Activated CD4-positive, alpha-beta memory T cell treated with anti-CD3 and anti-CD28 coated beads, Interleukin-2, amount 10 ng/mL, durations not matched to agents 7 days and 5 days (primary cell): ENCODE measurements around the gene PLIN1. TPM values are rescaled to one million over a fixed set of nuclear protein-coding genes. Genes with fewer than 3 reads are reported as not detected.
"Not testable (repeated sequence)": the region's sequence is repeated elsewhere in the genome, so short reads cannot be mapped to it uniquely, and the experiment has no call there.

Experiments used
- CTCF ChIA-PET: fragments of 350-600 bp; sonication (Branson Sonifier 250); formaldehyde crosslinking; loops from one replicate; lab custom pipeline; 2021; ENCODE audit warnings: antibody characterized with exemption, inconsistent platforms; lab: Charles Lee
- POLR2A ChIA-PET: fragments of 350-600 bp; sonication (Branson Sonifier 250); formaldehyde crosslinking; loops from one replicate; lab custom pipeline; 2021; ENCODE audit warnings: antibody characterized with exemption; lab: Charles Lee
- DNase-seq: peaks from one replicate; pipeline ENCODE4 v3.0.0-alpha.2; 2020
- H3K27ac Mint-ChIP-seq: one replicate; pipeline ENCODE4 v1.8.0; 2021; ENCODE audit warnings: mild to moderate bottlenecking, mixed read lengths
- H3K27me3 Mint-ChIP-seq: one replicate; pipeline ENCODE4 v1.8.0; 2021; ENCODE audit warnings: mixed read lengths
- H3K36me3 Mint-ChIP-seq: one replicate; pipeline ENCODE4 v1.8.0; 2021; ENCODE audit warnings: low read depth, mixed read lengths
- H3K4me1 Mint-ChIP-seq: one replicate; pipeline ENCODE4 v1.8.0; 2021; ENCODE audit warnings: mixed read lengths
- H3K4me3 Mint-ChIP-seq: one replicate; pipeline ENCODE4 v1.8.0; 2021; ENCODE audit warnings: mild to moderate bottlenecking, mixed read lengths
- H3K9me3 Mint-ChIP-seq: one replicate; pipeline ENCODE4 v1.8.0; 2021; ENCODE audit warnings: mixed read lengths
- total RNA-seq, 2 experiments: library from RNA; stranded (reverse); gene quantifications; one replicate each; pipeline ENCODE4 v1.2.3, GENCODE V29; 2021

PLIN1 gene, protein sequence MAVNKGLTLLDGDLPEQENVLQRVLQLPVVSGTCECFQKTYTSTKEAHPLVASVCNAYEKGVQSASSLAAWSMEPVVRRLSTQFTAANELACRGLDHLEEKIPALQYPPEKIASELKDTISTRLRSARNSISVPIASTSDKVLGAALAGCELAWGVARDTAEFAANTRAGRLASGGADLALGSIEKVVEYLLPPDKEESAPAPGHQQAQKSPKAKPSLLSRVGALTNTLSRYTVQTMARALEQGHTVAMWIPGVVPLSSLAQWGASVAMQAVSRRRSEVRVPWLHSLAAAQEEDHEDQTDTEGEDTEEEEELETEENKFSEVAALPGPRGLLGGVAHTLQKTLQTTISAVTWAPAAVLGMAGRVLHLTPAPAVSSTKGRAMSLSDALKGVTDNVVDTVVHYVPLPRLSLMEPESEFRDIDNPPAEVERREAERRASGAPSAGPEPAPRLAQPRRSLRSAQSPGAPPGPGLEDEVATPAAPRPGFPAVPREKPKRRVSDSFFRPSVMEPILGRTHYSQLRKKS
- under 1 TPM; 0.08 to 0.15 TPM for total RNA-seq

DNA sequence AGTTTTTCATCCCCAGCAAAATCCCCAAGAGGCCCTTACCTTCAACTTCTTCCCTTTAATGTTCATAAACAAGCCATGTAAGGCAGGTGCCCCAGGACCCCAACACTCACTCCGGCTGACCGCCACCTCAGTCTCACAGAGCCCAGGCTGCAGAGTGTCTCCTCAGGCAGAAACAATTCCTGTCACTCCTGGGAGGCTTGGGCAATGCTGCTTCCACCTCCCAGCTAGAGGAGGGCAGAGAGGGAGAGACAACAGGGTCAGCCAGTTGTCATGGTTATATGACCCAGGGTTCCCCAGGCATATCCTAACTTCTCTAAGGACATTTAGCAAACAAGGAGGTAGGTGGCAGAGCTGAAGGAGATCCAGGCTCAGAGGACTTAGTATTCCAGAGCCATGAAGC, at the start of gene PLIN1:
Gene PLIN1 (minus strand): TSS at position 156 of the 400 bp plus-strand sequence. CDS start 1,878 bp downstream, outside the sequence.
- Mint-ChIP-seq H3K36me3 (no peaks in the 10 kb centered on the region), H3K4me3 (no peak within 1 kb of the TSS), H3K27me3 (no peaks in the 10 kb centered on the region), H3K27ac (no peak within 1 kb of the TSS), H3K4me1 (no peaks in the 10 kb centered on the region), H3K9me3 (no peaks in the 10 kb centered on the region)
- ChIA-PET CTCF (no interaction called here), POLR2A (no interaction called here)
- no peak for DNase-seq

- no peak for DNase-seq
- H3K27ac Mint-ChIP-seq: no peak overlapping the region
- H3K27me3 Mint-ChIP-seq: peaks cover 13% of the 10 kb centered on the region
- ChIA-PET POLR2A (no interaction called here), CTCF (interaction anchor here (0.5 to 1.8 kb wide), 2 partner anchors 12 to 250 kb away, joined by 3 to 12 read pairs; no protein-coding TSS in a partner anchor)
- no peak overlapping the region for H3K4me3 Mint-ChIP-seq
- no peaks in the 10 kb centered on the region for H3K36me3 Mint-ChIP-seq
- no peaks in the 10 kb centered on the region for H3K4me1 Mint-ChIP-seq
- H3K9me3 Mint-ChIP-seq: no peaks in the 10 kb centered on the region
These were observed 49.1 kb upstream of the PLIN1 start for GRCh38 chr15:89728254-89728653.

DNA sequence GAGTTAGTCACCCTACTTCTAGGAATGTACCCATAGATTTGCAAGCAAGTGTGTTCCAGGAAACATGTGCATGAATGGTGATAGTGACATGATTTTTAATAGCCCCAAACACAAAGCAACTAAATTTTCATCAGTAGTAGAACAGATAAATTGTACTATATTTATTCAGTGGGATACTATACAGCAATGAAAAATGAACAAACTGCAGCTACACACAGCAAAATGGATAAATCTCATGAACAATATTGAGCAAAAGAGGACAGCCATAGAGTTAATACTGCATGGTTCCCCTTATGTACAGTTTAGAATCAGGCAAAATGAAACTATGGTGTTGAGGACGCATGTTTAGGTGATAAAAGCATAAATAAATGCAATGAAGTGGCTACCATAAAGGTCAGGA, 45.9 kb upstream of the PLIN1 start:
- CTCF ChIA-PET: no interaction called here
- Mint-ChIP-seq H3K4me1 (no peaks in the 10 kb centered on the region), H3K36me3 (no peaks in the 10 kb centered on the region), H3K27me3 (peaks cover 25% of the 10 kb centered on the region), H3K9me3 (no peaks in the 10 kb centered on the region), H3K27ac (no peak overlapping the region), H3K4me3 (no peak overlapping the region)
- DNase-seq: no peak
- POLR2A ChIA-PET: no interaction called here

DNA sequence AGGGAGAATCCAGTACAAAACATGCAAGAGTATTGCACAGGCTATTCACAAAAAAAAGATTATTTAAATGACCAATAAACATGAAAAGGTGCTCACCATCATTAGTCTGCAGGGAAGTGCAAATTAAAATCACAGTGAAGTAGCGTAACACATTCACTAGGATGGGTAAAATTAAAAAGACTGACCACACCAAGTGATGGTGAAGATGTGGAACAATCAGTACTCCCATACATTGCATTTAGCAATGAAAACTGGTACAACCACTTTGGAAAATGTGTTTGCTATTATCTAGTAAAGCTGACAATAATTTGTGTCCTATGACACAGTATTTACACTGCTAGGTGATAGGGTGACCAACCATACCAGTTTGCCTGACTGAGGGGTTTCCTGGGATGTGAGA, 45.5 kb upstream of the PLIN1 start:
- no peaks in the 10 kb centered on the region for H3K36me3 Mint-ChIP-seq
- H3K27me3 Mint-ChIP-seq: peaks cover 25% of the 10 kb centered on the region
- no peak overlapping the region for H3K4me3 Mint-ChIP-seq
- DNase-seq: no peak
- H3K9me3 Mint-ChIP-seq: no peaks in the 10 kb centered on the region
- no peak overlapping the region for H3K27ac Mint-ChIP-seq
- POLR2A ChIA-PET: no interaction called here
- no peaks in the 10 kb centered on the region for H3K4me1 Mint-ChIP-seq
- CTCF ChIA-PET: no interaction called here

DNA sequence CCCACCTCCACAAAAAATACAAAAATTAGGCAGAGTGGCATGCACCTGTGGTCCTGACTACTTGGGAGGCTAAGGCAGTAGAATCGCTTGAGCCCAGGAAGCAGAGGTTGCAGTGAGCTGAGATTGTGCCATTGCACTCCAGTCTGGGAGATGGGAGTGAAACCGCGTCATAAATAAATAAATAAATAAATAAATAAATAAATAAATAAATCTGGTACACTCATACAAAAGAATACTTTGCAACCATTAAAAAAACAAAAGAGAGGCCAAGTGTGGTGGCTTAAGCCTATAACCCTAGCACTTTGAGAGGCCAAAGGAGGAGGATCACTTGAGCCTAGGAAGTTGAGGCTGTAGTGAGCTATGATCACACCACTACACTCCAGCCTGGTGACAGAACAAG, 43.9 kb upstream of the PLIN1 start:
- Mint-ChIP-seq H3K4me3 (no peak overlapping the region), H3K4me1 (no peaks in the 10 kb centered on the region), H3K36me3 (no peaks in the 10 kb centered on the region), H3K27ac (no peak overlapping the region), H3K9me3 (no peaks in the 10 kb centered on the region), H3K27me3 (peaks cover 25% of the 10 kb centered on the region)
- ChIA-PET CTCF (no interaction called here), POLR2A (no interaction called here)
- DNase-seq: no peak

- CTCF ChIA-PET: no interaction called here
- H3K36me3 Mint-ChIP-seq: no peaks in the 10 kb centered on the region
- H3K4me1 Mint-ChIP-seq: no peaks in the 10 kb centered on the region
- H3K9me3 Mint-ChIP-seq: no peaks in the 10 kb centered on the region
- no peak for DNase-seq
- H3K27me3 Mint-ChIP-seq: peaks cover 7% of the 10 kb centered on the region
- POLR2A ChIA-PET: no interaction called here
- H3K27ac Mint-ChIP-seq: no peak overlapping the region
- no peak overlapping the region for H3K4me3 Mint-ChIP-seq
These were observed 35.6 kb upstream of the PLIN1 start for GRCh38 chr15:89714775-89715174.

GRCh38 chr15:89707577-89707976, 28.4 kb upstream of the PLIN1 start:
- Mint-ChIP-seq H3K27ac (no peak overlapping the region), H3K4me1 (no peaks in the 10 kb centered on the region), H3K27me3 (peaks cover 30% of the 10 kb centered on the region), H3K4me3 (no peak overlapping the region), H3K36me3 (no peaks in the 10 kb centered on the region), H3K9me3 (no peaks in the 10 kb centered on the region)
- DNase-seq: no peak
- ChIA-PET CTCF (no interaction called here), POLR2A (no interaction called here)

- DNase-seq: no peak
- POLR2A ChIA-PET: no interaction called here
- Mint-ChIP-seq H3K4me1 (no peaks in the 10 kb centered on the region), H3K27me3 (peaks cover 43% of the 10 kb centered on the region), H3K9me3 (no peaks in the 10 kb centered on the region), H3K36me3 (no peaks in the 10 kb centered on the region), H3K4me3 (no peak overlapping the region), H3K27ac (no peak overlapping the region)
- CTCF ChIA-PET: no interaction called here
These were observed 25.2 kb upstream of the PLIN1 start for GRCh38 chr15:89704411-89704810.

GRCh38 chr15:89695198-89695597, 16.0 kb upstream of the PLIN1 start:
- Mint-ChIP-seq H3K9me3 (no peaks in the 10 kb centered on the region), H3K4me3 (no peak overlapping the region), H3K36me3 (no peaks in the 10 kb centered on the region), H3K27ac (no peak overlapping the region), H3K4me1 (peaks cover 12% of the 10 kb centered on the region), H3K27me3 (peaks cover 11% of the 10 kb centered on the region)
- no peak for DNase-seq
- ChIA-PET CTCF (interaction anchor here (0.7 to 1.3 kb wide), 2 partner anchors 45 to 65 kb away, joined by 4 read pairs; no protein-coding TSS in a partner anchor), POLR2A (no interaction called here)

GRCh38 chr15:89693696-89694095, 14.5 kb upstream of the PLIN1 start:
- H3K27ac Mint-ChIP-seq: no peak overlapping the region
- no peaks in the 10 kb centered on the region for H3K36me3 Mint-ChIP-seq
- POLR2A ChIA-PET: no interaction called here
- H3K4me1 Mint-ChIP-seq: peaks cover 17% of the 10 kb centered on the region
- DNase-seq: no peak
- H3K27me3 Mint-ChIP-seq: peaks cover 3% of the 10 kb centered on the region
- no peaks in the 10 kb centered on the region for H3K9me3 Mint-ChIP-seq
- H3K4me3 Mint-ChIP-seq: no peak overlapping the region
- CTCF ChIA-PET: no interaction called here

DNA sequence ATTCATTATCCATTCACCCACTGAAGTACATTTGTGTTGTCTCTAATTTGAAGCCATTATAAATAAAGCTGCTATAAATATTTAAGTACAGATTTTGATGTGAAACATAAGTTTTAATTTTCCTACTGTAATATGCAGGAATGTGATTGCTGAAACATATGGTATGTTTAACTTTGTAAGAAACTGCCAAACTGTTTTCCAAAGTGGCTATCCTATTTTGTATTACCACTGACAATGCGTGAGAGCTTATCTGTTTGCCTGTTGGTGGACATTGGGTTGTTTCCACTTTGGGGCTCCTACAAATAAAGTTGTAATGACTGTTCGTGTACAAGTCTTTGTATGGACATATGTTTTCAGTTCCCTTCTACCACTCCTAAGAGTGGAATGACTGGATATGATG, 13.9 kb upstream of the PLIN1 start:
- Mint-ChIP-seq H3K4me3 (no peak overlapping the region), H3K4me1 (peaks cover 17% of the 10 kb centered on the region), H3K27ac (no peak overlapping the region), H3K36me3 (no peaks in the 10 kb centered on the region), H3K9me3 (no peaks in the 10 kb centered on the region), H3K27me3 (peaks cover 3% of the 10 kb centered on the region)
- CTCF ChIA-PET: no interaction called here
- DNase-seq: no peak
- POLR2A ChIA-PET: no interaction called here

GRCh38 chr15:89690276-89691218, 11.4 kb upstream of the PLIN1 start, which contains the start of the genes PEX11A and WDR93:
PEX11A (minus strand) TSS chr15:89690754; CDS start chr15:89690632, 122 bp downstream.
WDR93 (plus strand) TSS chr15:89690811; CDS start chr15:89701747, 10,936 bp downstream.
- Mint-ChIP-seq H3K4me3 (peak within 1 kb of the TSS; percentile 78), H3K9me3 (no peaks in the 10 kb centered on the region), H3K27me3 (no peaks in the 10 kb centered on the region), H3K27ac (peak within 1 kb of the TSS; percentile 64), H3K36me3 (no peaks in the 10 kb centered on the region), H3K4me1 (peaks cover 17% of the 10 kb centered on the region)
- peak; percentile 82 for DNase-seq
- POLR2A ChIA-PET: no interaction called here
- CTCF ChIA-PET: no interaction called here

- POLR2A ChIA-PET: interaction anchor here (0.9 kb wide), 1 partner anchor 388 kb away, joined by 3 read pairs; no protein-coding TSS in a partner anchor
- CTCF ChIA-PET, H3K36me3 Mint-ChIP-seq, DNase-seq, H3K9me3 Mint-ChIP-seq, H3K27ac Mint-ChIP-seq, H3K27me3 Mint-ChIP-seq: not testable (repeated sequence)
- H3K4me3 Mint-ChIP-seq: peak overlapping the region; percentile 78
- H3K4me1 Mint-ChIP-seq: peaks cover 17% of the 10 kb centered on the region
These were observed 10.7 kb upstream of the PLIN1 start for GRCh38 chr15:89689930-89690275.
